NOMO-1 treated with dmso at 0.1 percent for 144 hours (cell line): ENCODE data around the gene LIX1.
"Not testable (repeated sequence)": the region's sequence is repeated elsewhere in the genome, so short reads cannot be mapped to it uniquely, and the experiment has no call there.

Experiments used
- DNase-seq: peaks from one replicate; lab custom pipeline; 2025; ENCODE audit not compliant: unreplicated experiment; lab: John Stamatoyannopoulos, UW

Gene LIX1

DNA sequence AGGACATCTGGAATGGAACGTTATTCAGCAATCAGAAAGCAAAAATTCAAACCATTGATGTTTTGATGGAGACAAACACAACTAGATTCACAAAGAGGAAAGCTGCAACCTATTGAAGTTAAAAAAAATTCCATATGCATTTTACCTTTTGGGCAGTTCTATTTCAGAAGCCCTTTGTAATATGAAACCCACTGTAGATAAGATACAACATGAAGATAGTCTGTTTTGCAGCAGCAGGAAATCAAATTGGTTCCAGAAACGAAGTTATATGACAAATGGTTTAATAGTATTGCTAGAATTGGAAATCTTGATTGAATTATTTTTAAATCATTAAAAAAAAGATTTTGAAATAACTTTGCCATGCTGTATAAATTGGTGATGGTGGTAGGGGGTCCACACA, 872 bp downstream of the LIX1 start:
- DNase-seq, result no peak

DNA sequence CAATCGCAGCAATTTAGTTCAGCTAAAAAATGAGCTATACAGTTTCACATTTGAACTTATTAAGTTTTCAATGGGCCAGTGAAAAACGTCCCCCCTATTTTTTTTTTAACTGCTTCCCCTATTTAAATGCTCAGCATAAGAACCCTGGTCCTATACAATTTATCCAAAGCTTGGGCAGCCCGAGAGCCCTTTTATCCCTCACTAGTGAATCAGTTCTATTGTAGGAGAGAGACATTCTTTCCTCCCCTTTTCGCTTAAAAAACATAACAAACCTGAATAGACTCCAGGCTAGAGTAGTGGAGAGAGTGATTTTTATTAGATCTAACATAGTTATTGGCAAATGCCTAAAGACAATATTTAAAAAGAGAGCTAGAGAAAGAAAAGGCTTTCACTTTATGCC, 1.4 kb downstream of the LIX1 start:
- no peak for DNase-seq

DNA sequence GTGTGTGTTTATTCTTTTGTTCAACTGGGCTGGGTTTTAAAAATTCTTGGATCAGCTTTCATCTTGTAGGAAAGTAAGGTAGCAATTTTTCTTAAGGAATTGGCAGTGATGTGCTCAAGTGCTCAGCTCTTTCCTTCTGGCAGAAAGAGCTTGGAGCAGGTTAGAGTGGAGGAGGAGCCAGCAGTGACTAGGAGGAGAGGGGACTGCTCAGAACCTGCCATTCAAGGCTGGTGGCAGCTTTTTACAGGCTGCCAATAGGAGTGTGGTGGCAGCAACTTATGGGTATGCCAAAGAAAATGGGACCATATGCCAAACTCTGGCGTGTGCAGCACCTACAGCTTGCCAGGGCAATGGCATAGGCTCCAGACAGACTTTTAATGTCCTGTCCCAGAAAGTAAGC, 2.2 kb downstream of the LIX1 start:
- DNase-seq, result not testable (repeated sequence)

DNA sequence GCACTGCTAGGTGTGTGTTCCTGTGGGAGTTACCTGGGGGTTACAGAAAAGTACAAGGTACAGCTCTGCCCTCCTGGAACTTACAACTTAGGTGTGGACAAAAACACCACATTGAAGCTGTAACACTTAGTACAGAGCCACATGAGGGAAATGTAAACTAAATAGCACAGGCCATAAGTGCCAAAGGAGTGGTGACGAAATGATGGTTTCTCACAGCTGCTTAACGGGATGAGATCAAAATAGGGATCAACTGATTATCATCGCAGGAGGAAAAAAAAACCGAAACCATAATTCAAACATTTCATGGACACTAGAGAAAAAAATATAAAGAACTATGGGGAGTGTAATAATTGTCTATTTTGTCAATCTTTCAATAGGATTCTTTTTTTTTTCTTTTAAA, 5.9 kb downstream of the LIX1 start:
- DNase-seq, result no peak

DNA sequence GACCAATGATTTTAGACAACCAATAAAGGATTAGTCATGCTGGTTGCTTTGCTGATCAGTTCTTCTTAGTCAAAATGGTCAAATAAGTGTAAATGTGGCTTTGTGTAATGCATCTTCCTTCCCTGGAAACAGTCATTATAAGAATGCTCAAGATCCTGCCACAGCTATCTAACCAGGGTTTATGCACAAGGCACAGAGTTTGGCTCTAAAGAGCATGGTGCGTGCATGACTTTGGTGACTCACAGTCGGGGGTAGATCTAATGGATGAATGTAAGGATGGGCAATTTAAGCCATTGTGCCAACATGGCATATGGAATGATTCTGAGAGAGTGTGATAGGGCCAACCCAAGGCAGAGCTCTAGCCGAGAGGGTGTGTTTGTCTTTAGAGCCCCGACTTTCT, 6.5 kb downstream of the LIX1 start:
- DNase-seq, result no peak

DNA sequence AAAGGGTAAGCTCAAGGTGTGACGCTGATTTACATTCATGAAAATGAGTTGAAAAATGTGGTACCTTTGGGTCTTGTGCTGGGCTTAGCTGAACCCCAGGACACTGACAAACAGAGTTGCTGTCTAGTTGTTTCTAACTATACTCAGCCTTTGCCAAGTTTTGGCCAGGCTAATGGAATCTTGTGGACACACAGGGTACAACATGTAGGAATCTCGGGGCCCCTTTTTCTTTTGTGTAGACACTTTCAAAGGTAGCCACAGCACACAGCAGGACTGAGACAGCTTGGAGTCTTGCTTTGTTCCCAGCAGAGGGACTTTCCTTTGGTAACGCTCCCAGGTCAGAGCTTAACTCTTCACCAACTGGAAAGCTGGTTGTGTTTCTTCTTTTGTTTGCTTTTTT, 7.8 kb downstream of the LIX1 start:
- DNase-seq, result no peak

DNA sequence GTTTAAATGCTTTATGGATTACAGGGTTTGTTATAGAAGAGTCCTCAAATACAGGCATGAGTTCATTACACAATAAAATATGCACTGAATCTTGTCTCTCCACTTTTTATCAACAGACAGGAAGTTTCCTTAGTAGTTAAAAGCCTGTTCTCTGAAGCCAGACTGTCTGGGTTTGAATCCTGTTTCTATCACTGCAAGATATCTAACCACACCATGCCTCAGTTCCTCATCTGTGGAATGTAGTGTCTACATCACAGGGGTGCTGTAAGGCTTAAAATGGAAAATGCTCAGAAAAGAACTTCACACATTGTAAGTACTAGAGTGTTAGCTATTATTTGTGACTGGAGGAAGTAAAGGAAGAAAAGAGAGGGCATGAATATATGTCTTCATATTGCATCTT, 9.3 kb downstream of the LIX1 start:
- peak; percentile 27 for DNase-seq

DNA sequence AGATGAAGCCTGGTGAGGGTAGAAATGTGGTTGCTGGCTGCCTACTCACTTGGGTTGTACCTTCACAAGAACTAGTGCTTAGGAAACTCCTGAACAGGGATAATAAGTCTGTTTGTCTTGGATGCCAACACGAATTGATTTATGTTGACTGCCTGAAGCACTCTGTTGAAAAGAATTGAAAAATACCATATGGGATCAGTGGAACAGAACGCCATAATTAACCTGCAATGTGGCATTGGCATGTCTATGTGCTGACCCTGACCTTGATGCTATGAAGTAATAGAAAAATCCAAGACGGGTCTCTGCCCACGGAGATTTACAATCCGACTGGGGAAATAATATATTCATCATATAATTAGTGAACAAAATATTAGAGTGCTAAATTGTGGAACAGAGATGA, 10.5 kb downstream of the LIX1 start:
- DNase-seq, result no peak

DNA sequence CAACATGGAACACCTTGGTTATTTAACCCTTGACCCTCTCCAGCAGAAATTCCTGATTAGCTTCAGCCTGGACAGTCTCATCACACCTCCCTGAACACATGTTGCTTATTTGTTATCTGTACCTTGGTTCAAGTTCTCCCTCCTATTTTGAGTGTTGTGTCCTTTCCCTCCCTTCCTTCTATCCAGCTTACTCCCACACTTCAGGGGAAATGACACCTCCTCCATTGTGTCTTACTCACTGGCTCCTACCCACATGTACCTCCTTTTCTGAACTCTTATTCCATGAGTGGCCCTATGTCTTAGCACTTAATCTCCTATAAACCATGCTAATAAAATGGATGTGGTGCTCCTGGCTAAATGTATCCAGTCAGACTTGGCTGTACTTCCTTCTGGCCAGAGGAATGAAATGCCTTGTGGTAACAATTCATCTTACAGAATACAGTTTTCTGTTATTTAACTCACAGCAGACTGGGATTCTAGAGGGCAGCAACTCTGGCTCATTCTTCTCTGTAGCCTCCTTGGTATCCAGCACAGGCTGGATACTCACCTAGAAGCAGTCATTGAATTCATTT, 11.2 kb downstream of the LIX1 start:
- no peak for DNase-seq

DNA sequence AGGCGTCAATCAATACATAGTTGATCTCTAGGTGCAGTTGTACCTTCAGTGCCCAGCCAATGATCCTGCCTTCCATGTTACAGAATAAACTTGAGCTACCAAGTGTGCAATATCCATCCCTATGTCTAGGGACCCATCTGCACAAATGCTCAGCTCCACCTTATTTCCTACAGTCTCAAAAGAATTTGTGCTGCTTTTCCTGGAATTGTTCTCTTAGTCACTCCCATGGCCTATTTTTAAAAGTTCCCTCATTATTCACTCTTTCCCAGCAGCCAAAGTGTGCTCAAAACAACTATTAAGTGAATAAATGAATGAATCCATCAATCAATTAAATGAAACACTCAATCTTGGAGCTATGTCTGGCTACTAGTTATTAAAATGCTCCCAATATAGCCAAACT, 14.7 kb downstream of the LIX1 start:
- DNase-seq, result no peak

DNA sequence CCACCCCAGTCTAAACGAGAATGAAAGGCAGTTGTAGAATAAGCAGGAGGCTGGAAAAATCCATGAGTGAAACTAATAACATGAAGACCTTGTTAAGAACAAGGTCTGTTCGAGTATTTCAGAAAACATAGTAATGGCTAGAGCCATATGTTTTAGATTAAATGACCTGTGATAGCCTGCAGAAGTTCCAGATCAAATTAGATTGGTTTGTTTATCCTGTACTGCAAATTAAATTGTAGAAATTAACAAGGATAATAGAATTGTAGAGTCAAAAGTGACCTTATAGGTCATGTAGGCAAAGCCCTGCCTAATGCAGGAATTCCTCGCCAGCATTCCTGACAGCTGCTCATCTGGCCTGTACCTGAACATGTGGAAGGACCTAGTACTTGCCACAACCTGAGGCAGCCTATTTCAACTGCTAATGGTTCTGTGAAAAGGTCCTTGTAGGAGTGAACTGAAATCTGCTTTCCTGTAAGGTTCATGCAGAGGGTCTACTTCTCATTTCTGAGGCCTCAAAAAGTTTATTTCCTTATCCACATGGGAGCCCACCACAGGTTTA, 17.2 kb downstream of the LIX1 start:
- DNase-seq, result no peak

DNA sequence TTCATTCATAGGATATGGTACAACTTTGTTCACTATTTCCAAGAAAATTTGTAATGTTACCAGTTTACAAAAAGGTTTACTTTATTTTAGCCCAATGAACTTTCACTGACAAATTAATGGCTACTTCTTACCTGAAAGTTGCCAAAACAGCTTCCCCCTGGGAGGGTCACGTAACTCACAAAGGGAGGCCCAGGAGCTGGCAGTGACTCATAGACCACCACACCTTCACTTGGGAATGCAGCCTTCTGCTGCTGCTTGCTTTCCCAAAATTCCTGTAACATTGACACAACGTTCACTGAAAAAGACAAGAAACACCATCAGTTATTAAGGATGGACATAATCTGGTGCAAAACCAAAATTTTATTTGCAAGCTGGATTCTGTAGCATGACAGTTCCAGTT, 18.1 kb downstream of the LIX1 start:
- DNase-seq, result no peak

DNA sequence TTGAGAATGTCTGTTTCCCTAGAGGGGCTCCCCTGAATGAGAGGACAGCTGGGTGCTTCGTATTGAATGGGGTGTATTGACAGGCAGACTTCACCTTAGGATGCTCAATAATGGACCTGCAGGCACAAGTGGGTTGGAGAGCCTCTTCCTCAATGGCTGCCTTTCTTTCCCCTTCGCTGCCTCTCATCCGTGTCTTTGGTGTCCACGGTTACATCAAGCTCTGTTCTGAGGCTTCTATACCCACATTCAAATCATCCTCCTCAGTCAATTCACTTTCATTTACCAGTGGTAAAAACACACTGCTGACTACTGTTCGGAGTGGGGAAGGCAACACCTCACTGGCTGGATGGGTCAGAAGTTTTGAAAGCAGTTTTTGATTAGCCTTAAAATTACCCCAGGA, 20.6 kb downstream of the LIX1 start:
- no peak for DNase-seq

DNA sequence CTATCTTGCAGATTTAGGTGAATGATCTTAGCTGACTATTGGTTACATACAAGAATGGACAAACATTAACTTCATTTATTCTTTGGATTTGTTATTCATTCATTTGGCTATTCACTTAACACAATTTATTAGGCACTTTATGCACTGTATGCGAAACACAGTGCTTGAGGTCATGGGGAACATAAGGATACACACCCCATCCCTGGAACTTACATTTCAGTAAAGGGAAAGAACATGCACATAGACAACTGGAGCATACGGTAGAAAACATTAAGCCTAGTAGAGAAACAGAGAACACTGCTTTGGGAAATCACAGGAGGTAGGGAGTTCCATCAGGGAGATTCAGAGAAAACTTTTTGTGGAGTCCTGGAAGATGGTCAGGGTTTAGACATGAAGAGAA, 22.2 kb downstream of the LIX1 start:
- no peak for DNase-seq

DNA sequence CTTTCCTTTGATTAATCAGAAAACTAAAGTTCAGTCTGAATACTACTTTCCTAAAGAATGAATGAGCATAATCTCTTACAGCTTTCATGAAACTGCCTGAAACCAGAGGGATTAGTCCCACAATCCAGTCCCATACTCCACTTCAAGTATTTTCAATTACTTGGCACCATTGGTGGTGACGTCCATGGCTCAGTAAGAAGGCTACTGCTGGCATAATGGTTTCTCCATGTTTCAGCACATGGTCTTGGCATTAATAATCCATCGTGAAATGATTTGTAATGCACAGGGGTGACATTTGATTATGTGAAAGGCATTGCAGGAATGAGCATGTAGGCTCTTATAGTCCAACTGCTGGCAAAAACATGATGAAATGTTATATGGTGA, 23.4 kb downstream of the LIX1 start:
- no peak for DNase-seq

DNA sequence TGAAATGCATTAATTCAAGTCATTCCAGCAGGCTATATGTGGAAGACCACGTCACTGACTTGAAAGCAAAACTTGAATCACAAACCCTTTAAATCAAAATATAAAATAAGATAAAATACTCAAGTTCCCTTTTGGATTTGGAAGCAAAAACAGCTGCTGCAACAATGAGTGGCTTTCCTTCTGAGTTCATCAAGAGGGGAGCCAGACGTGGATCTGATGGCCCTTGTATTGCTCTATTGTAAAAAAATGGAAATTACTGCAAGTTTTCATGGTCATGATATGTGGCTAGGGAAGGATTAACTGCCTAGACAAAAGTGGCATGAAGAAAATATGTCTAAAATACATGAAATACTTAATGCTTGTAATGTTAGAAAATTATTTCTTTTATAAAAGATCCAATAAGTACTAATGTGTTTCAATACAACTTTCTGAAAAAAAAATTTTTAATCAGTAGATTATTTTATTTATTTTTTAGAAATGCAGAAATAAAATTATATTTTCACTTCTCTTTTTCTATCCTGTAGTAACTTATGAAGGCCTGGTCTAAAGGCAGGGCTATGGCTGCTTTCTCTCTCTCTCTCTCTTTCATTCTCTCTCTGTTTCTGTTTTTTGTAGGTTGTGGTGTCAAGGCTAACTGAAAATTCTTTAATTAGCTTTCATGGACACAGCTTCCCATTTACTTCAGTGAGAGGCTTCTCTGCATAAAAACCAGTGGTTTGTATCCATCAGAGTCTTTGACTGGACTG, 24.0 kb downstream of the LIX1 start:
- DNase-seq, result peak; percentile 47

DNA sequence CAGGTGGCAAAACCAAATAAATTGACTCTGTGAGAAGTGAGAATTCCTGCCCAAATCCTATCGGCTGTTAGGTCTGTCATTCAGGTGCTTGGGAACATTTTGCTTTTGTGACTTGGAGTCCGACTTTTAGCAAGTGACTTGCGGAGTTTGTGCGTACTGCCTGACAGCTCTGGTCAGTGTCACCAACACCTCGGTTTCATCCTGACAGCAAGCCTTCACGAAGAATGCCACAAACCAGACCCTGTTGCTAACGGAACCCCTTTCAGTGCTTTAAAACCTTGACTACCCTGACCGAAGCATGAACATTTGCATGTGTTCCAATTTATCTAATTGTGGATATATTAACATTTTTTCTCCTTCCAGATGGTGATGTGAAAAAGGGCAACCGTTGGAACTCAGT, 26.5 kb downstream of the LIX1 start:
- no peak for DNase-seq

DNA sequence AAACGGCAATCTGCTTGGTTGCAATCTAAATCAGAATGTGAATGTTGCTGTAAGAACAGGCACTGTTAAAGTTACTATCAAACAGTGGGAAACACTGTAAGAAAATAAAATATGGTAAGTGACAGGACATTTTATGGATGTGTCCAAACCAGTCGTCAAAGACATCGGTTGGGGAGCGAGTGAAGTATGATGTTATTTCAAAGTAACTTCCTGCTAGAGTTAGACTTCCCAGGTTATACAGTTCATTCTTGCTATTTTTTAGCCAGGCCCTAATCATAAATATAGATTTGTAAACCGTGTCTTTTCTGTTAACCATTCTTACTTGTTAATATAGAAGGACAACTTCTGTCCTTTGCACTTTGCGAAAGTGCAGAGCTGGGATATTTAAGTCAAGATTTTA, 30.2 kb downstream of the LIX1 start:
- DNase-seq, result no peak

DNA sequence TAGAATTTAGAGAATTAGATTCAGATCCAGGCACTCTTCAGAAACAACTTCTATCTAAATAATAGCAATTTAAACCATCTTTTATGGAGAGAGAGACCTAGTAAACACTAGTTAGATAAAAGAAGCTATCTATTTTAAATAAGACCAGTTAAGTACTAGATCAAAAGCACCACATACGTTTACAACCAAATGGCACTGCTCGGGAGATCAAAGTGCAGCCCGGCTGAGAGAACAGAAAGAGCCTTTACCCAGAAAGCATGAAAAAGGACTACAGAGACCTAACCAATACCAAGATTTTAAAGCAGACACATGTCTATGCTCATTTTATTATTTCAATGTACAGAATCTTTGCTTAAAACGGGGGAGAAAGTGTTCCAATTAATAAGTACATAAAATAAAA, 30.8 kb downstream of the LIX1 start:
- no peak for DNase-seq

DNA sequence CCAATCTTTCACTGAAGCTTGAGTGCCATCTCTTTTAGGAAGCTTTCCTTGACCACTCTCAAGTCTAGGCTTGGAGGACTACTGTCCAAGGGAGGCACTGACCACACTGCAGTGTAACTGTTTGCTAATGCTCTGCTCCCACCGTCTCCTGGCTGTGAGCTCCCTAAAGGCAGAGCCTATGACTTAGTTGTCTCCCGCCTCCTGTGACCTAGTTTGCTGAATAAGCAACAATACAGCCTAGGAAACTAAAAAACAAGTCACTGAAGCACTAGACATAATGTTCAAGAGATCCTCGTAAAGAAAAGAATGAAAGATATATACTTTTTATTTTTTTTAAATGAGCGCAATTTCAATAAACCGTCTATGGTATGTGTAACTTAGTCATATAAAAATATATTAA, 31.4 kb downstream of the LIX1 start:
- DNase-seq, result no peak

DNA sequence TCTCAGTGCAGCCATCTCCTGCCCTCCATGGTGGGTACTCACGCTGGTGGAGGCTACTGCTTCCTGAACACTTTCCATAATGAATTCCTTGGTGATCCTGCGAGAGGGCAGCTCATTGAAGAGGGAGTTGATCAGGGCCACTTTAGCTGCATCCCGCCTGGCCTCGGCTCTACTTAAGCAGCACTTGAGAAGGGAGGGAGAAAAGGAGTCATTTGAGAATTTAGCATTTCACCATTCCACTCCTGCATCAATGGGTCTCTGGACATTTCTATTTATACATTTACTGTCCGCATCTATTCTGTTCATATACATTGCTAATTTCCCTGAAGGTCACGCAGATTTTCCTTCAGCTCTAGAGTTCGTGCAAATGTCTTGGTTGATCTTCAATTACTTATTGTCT, 35.1 kb downstream of the LIX1 start:
- no peak for DNase-seq

DNA sequence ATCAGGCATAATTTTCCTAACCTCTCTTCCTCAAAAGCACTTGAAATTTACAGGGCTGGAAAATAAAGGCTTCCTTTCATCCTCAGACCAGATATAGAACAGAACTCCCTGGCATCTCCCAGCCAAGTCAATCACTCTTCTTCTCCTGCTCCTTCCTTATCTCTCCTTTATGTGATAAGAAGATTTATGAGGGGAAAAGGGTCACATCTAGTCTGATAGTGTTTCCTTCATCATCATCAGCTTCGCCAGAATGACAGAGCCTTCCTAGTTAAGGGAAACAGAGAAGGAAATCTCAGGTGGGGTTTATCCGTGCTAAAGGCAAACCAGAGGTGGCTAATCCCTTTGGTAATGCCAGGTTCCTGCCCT, 36.2 kb downstream of the LIX1 start:
- no peak for DNase-seq
